Fibroblast of the aortic adventitia (primary cell): ENCODE data around the gene BTBD16. TPM values are rescaled to one million over a fixed set of nuclear protein-coding genes. Genes with fewer than 3 reads are reported as not detected.

ENCODE experiments used
- DNase-seq: peaks from one replicate; pipeline ENCODE4 v3.0.0-alpha.2; 2010; ENCODE audit warnings: low read depth
- H3K4me3 ChIP-seq: 2 replicates; pipeline ENCODE4 v1.5.1; 2011; ENCODE audit warnings: low read depth, mild to moderate bottlenecking, control low read depth, low read length, moderate library complexity
- total RNA-seq: library from RNA; depleted of rRNA; stranded (reverse); fragments of >200 nt; gene quantifications from 2 replicates; pipeline ENCODE4 v1.2.3, GENCODE V29; 2012; ENCODE audit warnings: low replicate concordance
- TF ChIP-seq, protein P1 (sequence below): IDR thresholded peaks from 2 replicates; pipeline ENCODE4 v1.5.1; 2011; ENCODE audit warnings: mild to moderate bottlenecking, low read length, control low read depth, inconsistent platforms; ENCODE audit not compliant: insufficient read depth

The BTBD16 gene
- total RNA-seq, 1 donor, result 0.09 TPM

DNA sequence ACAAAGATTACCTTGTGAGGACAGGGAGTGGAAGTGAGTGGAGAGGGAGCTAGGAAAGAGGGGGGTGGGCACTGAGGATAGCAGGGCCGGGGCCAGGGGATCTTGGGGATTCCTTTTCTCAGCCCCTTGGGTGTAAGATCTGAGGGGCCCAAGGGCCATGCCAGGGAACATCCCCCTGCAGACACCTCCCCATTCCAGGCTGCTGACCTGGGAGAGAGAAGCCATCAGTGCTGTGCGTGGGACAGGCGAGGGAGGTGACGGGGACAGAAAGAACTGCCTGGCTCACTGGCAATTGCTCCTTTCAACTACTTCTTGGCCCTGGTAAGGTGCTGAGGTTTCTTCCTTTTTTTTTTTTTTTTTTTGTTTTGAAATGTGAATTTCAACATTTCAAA lies 12.0 kb upstream of the BTBD16 start:
- TF ChIP-seq, protein P1, sequence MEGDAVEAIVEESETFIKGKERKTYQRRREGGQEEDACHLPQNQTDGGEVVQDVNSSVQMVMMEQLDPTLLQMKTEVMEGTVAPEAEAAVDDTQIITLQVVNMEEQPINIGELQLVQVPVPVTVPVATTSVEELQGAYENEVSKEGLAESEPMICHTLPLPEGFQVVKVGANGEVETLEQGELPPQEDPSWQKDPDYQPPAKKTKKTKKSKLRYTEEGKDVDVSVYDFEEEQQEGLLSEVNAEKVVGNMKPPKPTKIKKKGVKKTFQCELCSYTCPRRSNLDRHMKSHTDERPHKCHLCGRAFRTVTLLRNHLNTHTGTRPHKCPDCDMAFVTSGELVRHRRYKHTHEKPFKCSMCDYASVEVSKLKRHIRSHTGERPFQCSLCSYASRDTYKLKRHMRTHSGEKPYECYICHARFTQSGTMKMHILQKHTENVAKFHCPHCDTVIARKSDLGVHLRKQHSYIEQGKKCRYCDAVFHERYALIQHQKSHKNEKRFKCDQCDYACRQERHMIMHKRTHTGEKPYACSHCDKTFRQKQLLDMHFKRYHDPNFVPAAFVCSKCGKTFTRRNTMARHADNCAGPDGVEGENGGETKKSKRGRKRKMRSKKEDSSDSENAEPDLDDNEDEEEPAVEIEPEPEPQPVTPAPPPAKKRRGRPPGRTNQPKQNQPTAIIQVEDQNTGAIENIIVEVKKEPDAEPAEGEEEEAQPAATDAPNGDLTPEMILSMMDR, result no peak
- no peak for DNase-seq
- H3K4me3 ChIP-seq, result no peak overlapping the region

DNA sequence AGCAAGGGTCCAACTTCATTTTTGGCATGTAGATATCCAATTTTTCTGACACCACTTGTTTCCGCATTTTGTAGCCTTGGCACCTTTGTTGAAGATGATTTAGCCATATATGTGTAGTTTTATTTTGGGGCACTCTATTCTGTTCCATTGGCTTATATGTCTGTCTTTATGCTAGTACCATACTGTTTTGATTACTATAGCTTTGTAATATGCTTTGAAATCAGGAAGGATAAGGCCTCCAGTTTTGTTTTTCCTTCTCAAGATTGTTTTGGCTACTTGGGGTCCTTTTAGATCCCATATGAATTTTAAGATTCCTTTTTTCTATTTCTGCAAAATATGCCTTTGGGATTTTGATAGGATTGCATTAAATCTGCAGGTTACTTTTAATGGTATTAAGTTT lies 9.5 kb upstream of the BTBD16 start:
- no peak for DNase-seq
- TF ChIP-seq, protein P1, result no peak
- no peak overlapping the region for H3K4me3 ChIP-seq

DNA sequence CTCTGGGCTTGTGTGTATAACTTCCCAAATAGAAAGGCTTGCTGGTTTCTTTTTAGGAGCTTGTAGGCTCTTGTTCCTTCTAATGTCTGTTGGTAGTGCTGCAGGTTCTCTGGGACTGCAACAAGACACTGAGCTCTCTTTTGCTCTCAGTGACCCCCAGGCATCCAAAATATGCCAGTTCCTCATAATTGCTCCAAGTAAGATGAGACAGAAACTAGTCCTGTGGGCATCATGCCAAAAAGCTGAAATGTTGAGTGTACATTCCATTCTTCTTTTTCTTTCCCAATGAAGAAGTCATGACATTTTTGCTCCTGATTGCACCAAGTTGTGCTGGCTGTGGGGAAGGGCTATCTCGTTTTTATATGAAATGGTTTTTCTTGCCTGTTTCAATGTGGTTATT lies 7.1 kb upstream of the BTBD16 start:
- DNase-seq, result peak; percentile 88
- TF ChIP-seq, protein P1, result no peak
- H3K4me3 ChIP-seq, result no peak overlapping the region

DNA sequence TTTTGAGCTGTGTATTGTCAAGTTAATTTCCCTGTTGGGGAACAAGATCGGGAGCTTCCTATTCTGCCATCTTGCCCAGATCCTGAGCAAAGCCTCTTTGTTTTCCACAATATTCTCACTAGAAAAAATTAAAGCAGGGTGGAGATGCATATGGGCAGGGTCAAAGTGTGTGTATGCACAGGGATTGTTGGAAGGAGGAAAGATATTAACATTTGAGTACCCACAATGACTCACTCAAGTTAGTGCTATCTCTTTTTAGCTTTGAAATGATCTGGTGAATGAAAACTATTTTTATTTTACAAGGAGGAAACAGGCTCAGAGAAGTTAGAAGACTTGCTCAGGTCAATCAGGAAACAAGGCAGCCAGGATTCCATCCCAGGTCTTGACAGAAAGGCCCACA lies 6.7 kb upstream of the BTBD16 start:
- no peak overlapping the region for H3K4me3 ChIP-seq
- peak; percentile 30 for DNase-seq

DNA sequence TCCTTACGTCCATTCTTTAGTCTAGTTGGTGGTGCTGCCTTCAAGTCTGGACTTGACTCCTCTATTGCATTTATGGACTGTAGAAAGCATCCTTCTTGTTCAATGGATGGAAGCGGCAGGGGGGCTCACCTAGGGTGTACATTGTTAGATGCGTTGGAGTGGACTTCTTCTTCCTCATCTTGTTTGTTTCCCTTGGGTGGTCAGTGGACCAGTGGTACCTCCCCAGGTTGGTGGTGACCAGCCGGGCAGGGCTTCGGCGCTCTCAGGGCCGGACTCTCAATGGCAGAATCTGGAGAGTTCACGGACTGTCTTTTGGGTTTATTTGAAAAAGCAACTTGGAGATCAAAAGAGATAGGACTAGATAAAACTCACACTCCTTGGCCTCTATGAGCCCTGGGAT lies 6.2 kb upstream of the BTBD16 start:
- H3K4me3 ChIP-seq, result no peak overlapping the region
- DNase-seq, result no peak
- TF ChIP-seq, protein P1, result no peak

More for the DNA sequence above, 6.7 kb upstream of the BTBD16 start:
- TF ChIP-seq, protein P1, result no peak

DNA sequence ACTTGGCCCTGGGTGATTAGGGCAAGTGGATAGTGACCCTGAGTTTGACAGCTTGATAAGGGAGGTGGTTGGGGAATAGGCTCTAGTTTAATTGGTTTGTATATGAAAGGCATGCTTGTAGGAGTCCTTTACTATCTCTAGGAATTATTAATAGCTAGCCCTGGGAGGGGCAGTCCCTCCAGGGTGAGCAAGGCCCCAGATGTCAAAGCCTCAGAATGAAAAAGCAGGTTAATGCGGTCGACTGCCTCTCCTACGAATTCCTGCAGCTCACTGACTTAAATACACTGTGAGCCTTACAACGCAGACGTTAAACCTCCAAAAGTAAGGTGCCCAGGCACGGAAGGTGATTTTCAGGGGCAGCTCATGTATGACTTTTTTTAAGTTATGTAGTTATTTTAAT lies 5.2 kb upstream of the BTBD16 start:
- no peak overlapping the region for H3K4me3 ChIP-seq
- no peak for DNase-seq
- TF ChIP-seq, protein P1, result no peak
